Type B pancreatic cell (in vitro differentiated cells): ENCODE data around the gene STK17B. TPM values are rescaled to one million over a fixed set of nuclear protein-coding genes. Genes with fewer than 3 reads are reported as not detected.
"Not testable (repeated sequence)": the region's sequence is repeated elsewhere in the genome, so short reads cannot be mapped to it uniquely, and the experiment has no call there.

Source experiments
- DNase-seq: peaks from one replicate; pipeline ENCODE4 v3.0.0; 2021; ENCODE audit warnings: mixed read lengths; ENCODE audit not compliant: unreplicated experiment; ENCODE audit errors: extremely low spot score
- H3K27ac Mint-ChIP-seq: 2 replicates; pipeline ENCODE4 v1.8.0; 2021; ENCODE audit warnings: mild to moderate bottlenecking, mixed read lengths
- H3K27me3 Mint-ChIP-seq: 2 replicates; pipeline ENCODE4 v1.8.0; 2021; ENCODE audit warnings: mixed read lengths
- H3K36me3 Mint-ChIP-seq: 2 replicates; pipeline ENCODE4 v1.8.0; 2021; ENCODE audit warnings: mixed read lengths
- H3K4me1 Mint-ChIP-seq: one replicate; pipeline ENCODE4 v1.8.0; 2021; ENCODE audit warnings: mixed read lengths; ENCODE audit not compliant: unreplicated experiment
- H3K4me3 Mint-ChIP-seq: 2 replicates; pipeline ENCODE4 v1.8.0; 2021; ENCODE audit warnings: mild to moderate bottlenecking, mixed read lengths
- H3K9me3 Mint-ChIP-seq: 2 replicates; pipeline ENCODE4 v1.8.0; 2021; ENCODE audit warnings: mixed read lengths
- total RNA-seq: library from RNA; stranded (reverse); gene quantifications from 2 replicates; pipeline ENCODE4 v1.2.1, GENCODE V29; 2021; ENCODE audit warnings: low replicate concordance
- TF ChIP-seq, protein P1 (sequence below): fragments of 200-600 bp; sonication (generic); conservative IDR thresholded peaks from 2 replicates; pipeline ENCODE4 v1.5.0; 2021; ENCODE audit warnings: antibody characterized with exemption, mild to moderate bottlenecking

The STK17B gene
- total RNA-seq, 1 donor from 2014 or later, result 20.0 TPM

DNA sequence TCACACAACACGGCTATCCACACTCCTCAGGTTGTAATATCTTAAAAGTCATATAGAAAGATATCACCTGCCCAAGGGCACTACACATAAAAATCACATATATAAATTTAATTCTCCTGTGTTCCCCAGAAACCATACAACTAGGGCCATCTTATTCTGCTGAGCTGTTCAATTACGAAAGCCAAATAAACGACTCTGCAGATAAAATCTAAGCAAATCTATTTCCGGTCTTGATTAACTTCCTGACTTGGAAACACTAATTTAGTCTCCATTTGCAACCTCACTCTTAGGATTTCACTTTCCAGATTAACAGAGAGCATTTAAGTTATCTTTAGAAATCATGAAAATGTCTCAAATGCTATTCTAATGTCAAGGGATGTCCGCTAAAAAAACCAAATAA is 23.9 kb upstream of the STK17B start:
- no peaks in the 10 kb centered on the region for H3K4me1 Mint-ChIP-seq
- H3K4me3 Mint-ChIP-seq, result no peak overlapping the region
- H3K27me3 Mint-ChIP-seq, result no peaks in the 10 kb centered on the region
- no peaks in the 10 kb centered on the region for H3K36me3 Mint-ChIP-seq
- H3K27ac Mint-ChIP-seq, result no peak overlapping the region
- TF ChIP-seq, protein P1, sequence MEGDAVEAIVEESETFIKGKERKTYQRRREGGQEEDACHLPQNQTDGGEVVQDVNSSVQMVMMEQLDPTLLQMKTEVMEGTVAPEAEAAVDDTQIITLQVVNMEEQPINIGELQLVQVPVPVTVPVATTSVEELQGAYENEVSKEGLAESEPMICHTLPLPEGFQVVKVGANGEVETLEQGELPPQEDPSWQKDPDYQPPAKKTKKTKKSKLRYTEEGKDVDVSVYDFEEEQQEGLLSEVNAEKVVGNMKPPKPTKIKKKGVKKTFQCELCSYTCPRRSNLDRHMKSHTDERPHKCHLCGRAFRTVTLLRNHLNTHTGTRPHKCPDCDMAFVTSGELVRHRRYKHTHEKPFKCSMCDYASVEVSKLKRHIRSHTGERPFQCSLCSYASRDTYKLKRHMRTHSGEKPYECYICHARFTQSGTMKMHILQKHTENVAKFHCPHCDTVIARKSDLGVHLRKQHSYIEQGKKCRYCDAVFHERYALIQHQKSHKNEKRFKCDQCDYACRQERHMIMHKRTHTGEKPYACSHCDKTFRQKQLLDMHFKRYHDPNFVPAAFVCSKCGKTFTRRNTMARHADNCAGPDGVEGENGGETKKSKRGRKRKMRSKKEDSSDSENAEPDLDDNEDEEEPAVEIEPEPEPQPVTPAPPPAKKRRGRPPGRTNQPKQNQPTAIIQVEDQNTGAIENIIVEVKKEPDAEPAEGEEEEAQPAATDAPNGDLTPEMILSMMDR, result no peak
- no peak for DNase-seq
- no peaks in the 10 kb centered on the region for H3K9me3 Mint-ChIP-seq

DNA sequence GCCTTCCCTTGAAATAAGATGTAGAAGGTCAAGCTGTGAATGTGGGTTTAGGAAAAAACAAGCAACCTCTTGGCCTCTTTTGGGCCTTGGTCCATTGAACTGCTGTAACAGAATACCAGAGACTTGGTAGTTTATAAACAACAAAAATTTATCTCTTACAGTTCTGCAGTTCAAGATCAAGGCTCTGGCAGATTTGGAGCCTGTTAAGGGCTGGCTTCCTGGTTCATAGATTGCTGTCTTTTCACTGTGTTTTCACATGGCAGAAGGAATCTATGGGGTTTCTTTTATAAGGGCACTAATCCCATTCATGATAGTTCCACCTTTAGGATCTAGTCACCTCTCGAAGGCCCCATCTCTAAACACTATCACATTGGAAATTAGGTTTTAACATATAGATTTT is 20.2 kb upstream of the STK17B start:
- TF ChIP-seq, protein P1, result no peak
- no peak for DNase-seq
- Mint-ChIP-seq H3K36me3 (no peaks in the 10 kb centered on the region), H3K4me3 (no peak overlapping the region), H3K4me1 (no peaks in the 10 kb centered on the region), H3K9me3 (no peaks in the 10 kb centered on the region), H3K27me3 (no peaks in the 10 kb centered on the region), H3K27ac (no peak overlapping the region)

DNA sequence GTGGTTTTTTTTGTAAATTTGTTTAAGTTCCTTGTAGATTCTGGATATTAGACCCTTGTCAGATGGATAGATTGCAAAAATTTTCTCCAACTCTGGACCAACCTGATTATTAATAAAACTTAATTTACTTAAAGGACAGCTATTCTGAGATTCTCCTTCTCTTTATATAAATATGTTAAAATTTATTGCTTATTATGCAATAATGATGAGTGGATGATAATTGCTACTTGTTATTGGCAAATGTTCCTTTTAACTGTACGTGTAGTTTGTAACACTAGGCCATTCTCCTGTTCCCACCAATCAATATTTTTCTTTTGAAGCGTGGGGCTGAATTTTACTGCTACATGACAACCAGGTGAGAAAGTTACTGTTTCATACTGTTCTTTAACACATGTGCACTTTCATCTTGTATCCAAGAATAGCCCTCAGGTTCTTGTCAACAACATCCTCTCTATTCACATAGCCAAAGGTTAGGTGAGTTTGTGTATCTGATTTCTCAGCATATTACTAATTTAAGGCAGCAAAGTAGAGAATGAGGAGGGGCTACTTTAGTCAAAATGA is 16.6 kb upstream of the STK17B start:
- no peak overlapping the region for H3K4me3 Mint-ChIP-seq
- DNase-seq, result no peak
- TF ChIP-seq, protein P1, result no peak
- H3K36me3 Mint-ChIP-seq, result no peaks in the 10 kb centered on the region
- H3K4me1 Mint-ChIP-seq, result no peaks in the 10 kb centered on the region
- no peaks in the 10 kb centered on the region for H3K27me3 Mint-ChIP-seq
- no peak overlapping the region for H3K27ac Mint-ChIP-seq
- H3K9me3 Mint-ChIP-seq, result no peaks in the 10 kb centered on the region

GRCh38 chr2:196187175-196187700 is 15.9 kb upstream of the STK17B start:
- not testable (repeated sequence) for DNase-seq, H3K9me3 Mint-ChIP-seq, H3K27ac Mint-ChIP-seq, H3K36me3 Mint-ChIP-seq, H3K4me3 Mint-ChIP-seq, H3K27me3 Mint-ChIP-seq, H3K4me1 Mint-ChIP-seq

GRCh38 chr2:196186266-196186980 is 15.0 kb upstream of the STK17B start:
- no peaks in the 10 kb centered on the region for H3K9me3 Mint-ChIP-seq
- H3K27ac Mint-ChIP-seq, result no peak overlapping the region
- H3K27me3 Mint-ChIP-seq, result no peaks in the 10 kb centered on the region
- H3K36me3 Mint-ChIP-seq, result no peaks in the 10 kb centered on the region
- H3K4me1 Mint-ChIP-seq, result peaks cover 11% of the 10 kb centered on the region
- TF ChIP-seq, protein P1, result no peak
- no peak for DNase-seq
- H3K4me3 Mint-ChIP-seq, result no peak overlapping the region

- H3K36me3 Mint-ChIP-seq, result no peaks in the 10 kb centered on the region
- H3K27me3 Mint-ChIP-seq, result no peaks in the 10 kb centered on the region
Observed at GRCh38 chr2:196184921-196185320, 13.5 kb upstream of the STK17B start.

More at GRCh38 chr2:196184921-196185320, 13.5 kb upstream of the STK17B start:
- no peak for DNase-seq
- Mint-ChIP-seq H3K27ac (no peak overlapping the region), H3K9me3 (no peaks in the 10 kb centered on the region), H3K4me1 (peaks cover 11% of the 10 kb centered on the region), H3K4me3 (no peak overlapping the region)
- TF ChIP-seq, protein P1, result no peak
